Thyroid gland (tissue), 4 donors: ENCODE measurements around the gene ULK4. TPM values are rescaled to one million over a fixed set of nuclear protein-coding genes. Genes with fewer than 3 reads are reported as not detected.
"Not testable (repeated sequence)": the region's sequence is repeated elsewhere in the genome, so short reads cannot be mapped to it uniquely, and the experiment has no call there.

Source experiments
- DNase-seq, 2 donors: peaks; one replicate each; pipeline ENCODE4 v3.0.0-alpha.2; 2019
- H3K27ac ChIP-seq, 3 donors: fragments of 200-600 bp; sonication (generic); 1 replicate in 2 of 3; 2 replicates in 1 of 3; pipeline ENCODE4 v1.5.1; 2016 to 2019; ENCODE audit warnings: mild to moderate bottlenecking in 1 of 3, moderate library complexity in 1 of 3
- H3K27me3 ChIP-seq: fragments of 200-600 bp; sonication (generic); one replicate; pipeline ENCODE4 v1.5.1; 2019
- H3K36me3 ChIP-seq, 2 donors: fragments of 200-600 bp; sonication (generic); one replicate each; pipeline ENCODE4 v1.5.1; 2016 to 2019
- H3K4me1 ChIP-seq, 2 donors: fragments of 200-600 bp; sonication (generic); one replicate each; pipeline ENCODE4 v1.5.1; 2017 to 2019
- H3K4me3 ChIP-seq, 3 donors: fragments of 200-600 bp; sonication (generic); replicated peaks in 1 of 3; 1 replicate in 2 of 3; 2 replicates in 1 of 3; pipeline ENCODE4 v1.5.1; 2016; ENCODE audit warnings: mild to moderate bottlenecking in 1 of 3
- H3K9me3 ChIP-seq: fragments of 200-600 bp; sonication (generic); one replicate; pipeline ENCODE4 v1.5.1; 2017
- CTCF ChIP-seq, 6 experiments: fragments of 200-600 bp in 3 of 6; fragments of 450-650 bp in 3 of 6; sonication (generic) in 3 of 6; IDR thresholded peaks; one replicate each; pipeline ENCODE4 v1.5.1; 2016 to 2019; ENCODE audit warnings: antibody characterized with exemption in 6 of 6, mild to moderate bottlenecking in 2 of 6, inconsistent platforms in 1 of 6, moderate library complexity in 1 of 6
- POLR2A ChIP-seq, 2 donors: fragments of 450-650 bp; IDR thresholded peaks; one replicate each; pipeline ENCODE4 v1.6.1; 2017; ENCODE audit warnings: antibody characterized with exemption in 2 of 2, mild to moderate bottlenecking in 2 of 2, moderate library complexity in 1 of 2
- WGBS, 2 donors: methylation state at CpG; one replicate each; pipeline ENCODE4 v1.1.5; 2017; 5-methylcytosine and 5-hydroxymethylcytosine counted together
- intact Hi-C: fragments of 100-400 bp; cut with DNase I; formaldehyde crosslinking; loops from one replicate; pipeline ENCODE4 v1.15.1; 2023
- total RNA-seq, 4 donors: library from RNA; depleted of rRNA; stranded (reverse); fragments of >200 nt; gene quantifications; one replicate each; pipeline ENCODE4 v1.2.3, GENCODE V29; 2016

The ULK4 gene
- total RNA-seq, 4 donors from 2014 or later = 18.7 to 58.2 (median 43.3) TPM

DNA sequence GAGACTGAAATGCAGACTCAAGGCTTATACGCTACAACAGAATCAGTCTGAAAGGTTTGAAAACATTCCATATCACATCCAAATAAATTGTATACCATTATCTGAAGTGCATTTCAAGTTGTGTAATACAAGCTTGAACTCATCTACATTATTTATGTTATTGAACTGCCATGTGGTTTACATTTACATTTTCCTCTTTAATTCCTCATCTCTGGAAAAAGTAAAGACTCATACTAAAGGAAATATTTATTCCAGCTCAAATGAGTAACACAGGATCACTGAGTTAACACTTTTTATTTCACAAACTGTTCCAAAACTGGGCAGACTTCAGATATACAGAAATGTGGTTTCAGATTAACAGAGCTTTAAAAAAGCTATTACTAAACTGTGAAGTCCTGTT lies 282.5 kb downstream of the ULK4 start:
- no peak for TF ChIP-seq CTCF (IDR thresholded peaks at IDR 0.05)
- H3K27ac ChIP-seq = no peak overlapping the region
- WGBS, 2 donors = 97 to 98% methylated on average over 1 of the region's 1 CpG
- intact Hi-C loops = no loop called here
- no peaks in the 10 kb centered on the region for H3K9me3 ChIP-seq
- no peak overlapping the region for H3K4me3 ChIP-seq
- peaks cover 6 to 26% of the 10 kb centered on the region in 2 donors for H3K4me1 ChIP-seq
- no peaks in the 10 kb centered on the region for H3K27me3 ChIP-seq
- no peaks in the 10 kb centered on the region for H3K36me3 ChIP-seq
- no peak for DNase-seq

DNA sequence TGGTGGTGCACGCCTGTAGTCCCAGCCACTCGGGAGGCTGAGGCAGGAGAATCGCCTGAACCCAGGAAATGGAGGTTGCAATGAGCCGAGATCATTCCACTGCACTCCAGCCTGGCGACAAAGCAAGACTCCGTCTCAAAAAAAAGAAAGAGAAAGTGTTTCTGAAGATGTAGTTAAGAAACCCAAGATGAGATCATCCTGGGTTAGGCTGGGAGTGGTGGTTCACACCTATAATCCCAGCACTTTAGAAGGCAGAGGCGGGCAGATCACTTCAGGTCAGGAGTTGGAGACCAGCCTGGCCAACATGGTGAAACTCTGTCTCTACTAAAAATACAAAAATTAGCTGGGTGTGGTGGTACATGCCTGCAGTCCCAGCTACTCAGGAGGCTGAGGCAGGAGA lies 286.8 kb downstream of the ULK4 start:
- intact Hi-C loops, DNase-seq, H3K9me3 ChIP-seq, H3K4me3 ChIP-seq, H3K27me3 ChIP-seq, H3K4me1 ChIP-seq, H3K27ac ChIP-seq, H3K36me3 ChIP-seq: not testable (repeated sequence)
- WGBS, 2 donors = 95 to 97% methylated on average over 7 of the region's 7 CpGs

DNA sequence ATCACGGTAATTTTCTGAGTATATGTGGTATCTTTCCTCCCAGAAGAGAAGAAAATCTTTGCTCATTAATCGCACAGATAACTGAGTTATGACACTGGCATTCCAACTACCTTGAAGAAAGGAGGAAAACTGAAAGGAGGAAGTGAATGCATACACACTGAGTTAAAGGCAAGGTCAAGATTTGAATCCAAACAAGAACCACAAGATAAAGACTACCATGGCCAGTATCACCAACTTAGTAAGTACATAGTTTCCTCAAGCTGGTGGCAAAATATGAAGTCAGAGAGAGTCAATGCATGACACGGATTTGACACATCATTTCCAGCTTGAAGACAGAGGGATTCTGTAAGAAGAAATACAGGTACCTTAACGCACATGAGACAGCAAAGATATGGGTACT lies 287.5 kb downstream of the ULK4 start:
- no peak for TF ChIP-seq POLR2A (IDR thresholded peaks at IDR 0.05)
- no peak for TF ChIP-seq CTCF (IDR thresholded peaks at IDR 0.05)
- Histone ChIP-seq H3K9me3 (no peaks in the 10 kb centered on the region), H3K4me3 (no peak overlapping the region)

DNA sequence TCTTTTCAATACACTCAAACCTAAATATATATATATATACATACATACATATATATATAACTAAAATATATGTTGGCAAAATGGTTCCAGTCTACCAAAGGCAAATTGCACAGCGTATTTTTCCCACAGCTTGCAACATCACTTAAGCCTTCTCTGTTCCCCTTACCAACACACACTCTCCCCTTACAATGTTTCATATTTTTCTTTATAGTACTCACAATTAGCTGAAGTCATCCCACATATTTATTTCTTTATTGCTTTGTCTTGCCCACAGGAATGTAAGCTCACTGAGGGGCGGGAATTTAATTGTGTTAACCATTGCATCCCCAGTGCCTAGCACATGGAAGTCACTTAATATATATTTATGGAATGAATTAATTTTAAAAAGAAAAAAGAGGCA lies 288.3 kb downstream of the ULK4 start:
- Histone ChIP-seq H3K9me3 (no peaks in the 10 kb centered on the region), H3K27ac (no peak overlapping the region), H3K27me3 (no peaks in the 10 kb centered on the region), H3K4me3 (no peak overlapping the region), H3K4me1 (no peaks in the 10 kb centered on the region), H3K36me3 (no peaks in the 10 kb centered on the region)
- 86 to 97% methylated on average over 2 of the region's 2 CpGs for WGBS, 2 donors
- TF ChIP-seq POLR2A (IDR thresholded peaks at IDR 0.05) (no peak), CTCF (IDR thresholded peaks at IDR 0.05) (no peak)
- no peak for DNase-seq
- intact Hi-C loops = no loop called here

More for the DNA sequence above, 287.5 kb downstream of the ULK4 start:
- Histone ChIP-seq H3K27ac (no peak overlapping the region), H3K36me3 (no peaks in the 10 kb centered on the region), H3K4me1 (no peaks in the 10 kb centered on the region), H3K27me3 (no peaks in the 10 kb centered on the region)
- no peak for DNase-seq
- 92 to 95% methylated on average over 4 of the region's 4 CpGs for whole genome bisulfite sequencing, 2 donors
- intact Hi-C loops = no loop called here

DNA sequence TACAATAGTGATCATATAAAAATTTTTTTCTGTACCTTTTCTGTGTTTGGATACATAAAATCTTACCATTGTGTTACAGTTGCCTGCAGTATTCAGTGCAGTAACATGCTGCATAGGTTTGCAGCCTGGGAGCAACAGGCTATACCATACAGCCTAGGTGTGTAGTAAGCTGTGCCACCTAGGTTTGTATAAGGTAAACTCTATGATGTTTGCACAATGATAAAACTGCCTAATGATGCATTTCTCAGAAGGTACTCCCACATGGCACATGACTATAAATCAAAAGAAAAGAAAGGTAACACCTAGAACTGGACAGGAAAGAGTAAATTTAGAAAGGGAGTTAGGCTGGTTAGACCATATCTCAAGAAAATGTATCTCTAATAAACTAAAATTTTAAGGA lies 293.5 kb downstream of the ULK4 start:
- H3K27me3 ChIP-seq = no peaks in the 10 kb centered on the region
- TF ChIP-seq CTCF (IDR thresholded peaks at IDR 0.05) (no peak), POLR2A (IDR thresholded peaks at IDR 0.05) (no peak)
- no peak overlapping the region for H3K27ac ChIP-seq
- no peaks in the 10 kb centered on the region for H3K36me3 ChIP-seq
- no peaks in the 10 kb centered on the region for H3K4me1 ChIP-seq
- H3K9me3 ChIP-seq = no peaks in the 10 kb centered on the region
- DNase-seq = no peak
- no peak overlapping the region for H3K4me3 ChIP-seq
- intact Hi-C loops = no loop called here

GRCh38 chr3:41662288-41662687 lies 299.6 kb downstream of the ULK4 start:
- intact Hi-C loops = no loop called here
- Histone ChIP-seq H3K36me3 (no peaks in the 10 kb centered on the region), H3K9me3 (no peaks in the 10 kb centered on the region), H3K4me1 (no peaks in the 10 kb centered on the region), H3K27me3 (no peaks in the 10 kb centered on the region), H3K27ac (no peak overlapping the region), H3K4me3 (no peak overlapping the region)
- WGBS, 2 donors = 86 to 94% methylated on average over 4 of the region's 4 CpGs
- no peak for DNase-seq
- TF ChIP-seq CTCF (IDR thresholded peaks at IDR 0.05) = no peak
- TF ChIP-seq POLR2A (IDR thresholded peaks at IDR 0.05) = no peak
